ENCODE measurements around the gene CRNKL1.
"Not testable (repeated sequence)": the region's sequence is repeated elsewhere in the genome, so short reads cannot be mapped to it uniquely, and the experiment has no call there.

Gene CRNKL1

DNA sequence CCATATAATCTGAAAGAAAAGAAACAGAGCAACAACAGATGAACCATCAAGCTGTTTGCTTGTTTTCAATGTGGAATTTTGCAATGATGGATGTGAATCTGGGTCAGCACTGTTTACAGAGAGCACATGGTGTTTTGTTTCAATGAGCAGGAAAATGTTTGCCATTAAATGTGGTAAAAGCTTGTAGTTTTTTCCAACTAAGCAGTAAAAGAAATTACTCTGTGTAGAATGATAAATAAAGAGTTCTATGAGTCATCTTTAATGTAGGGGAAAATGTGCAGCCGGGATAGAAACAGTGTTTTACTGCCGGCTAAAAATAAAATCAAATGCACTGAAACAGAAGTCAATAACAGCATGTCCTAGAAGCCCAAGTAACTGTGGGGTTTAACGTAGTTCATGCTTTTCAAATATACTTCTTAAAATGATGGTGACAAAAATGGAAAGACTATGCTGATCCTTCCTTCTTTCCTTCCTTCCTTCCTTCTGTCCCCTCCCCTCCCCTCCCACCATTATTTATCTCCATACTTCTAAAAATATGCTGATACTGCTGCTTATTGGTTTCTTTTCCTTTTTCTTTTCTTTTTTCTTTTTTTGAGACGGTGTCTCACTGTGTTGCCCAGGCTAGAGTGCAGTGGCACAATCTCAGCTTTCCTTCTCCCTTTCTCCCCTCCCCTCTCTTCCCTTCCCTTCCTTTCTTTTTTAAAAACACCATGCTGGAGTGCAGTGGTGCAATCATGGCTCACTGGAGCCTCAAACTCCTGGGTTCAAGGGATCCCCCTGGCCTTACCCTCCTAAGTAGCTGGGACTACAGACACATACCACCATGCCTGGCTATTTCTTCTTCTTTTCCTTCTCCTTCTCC, 41.4 kb downstream of the CRNKL1 start:
- peak; percentile 83 for DNase-seq (ENCODE audit: low read depth)

DNA sequence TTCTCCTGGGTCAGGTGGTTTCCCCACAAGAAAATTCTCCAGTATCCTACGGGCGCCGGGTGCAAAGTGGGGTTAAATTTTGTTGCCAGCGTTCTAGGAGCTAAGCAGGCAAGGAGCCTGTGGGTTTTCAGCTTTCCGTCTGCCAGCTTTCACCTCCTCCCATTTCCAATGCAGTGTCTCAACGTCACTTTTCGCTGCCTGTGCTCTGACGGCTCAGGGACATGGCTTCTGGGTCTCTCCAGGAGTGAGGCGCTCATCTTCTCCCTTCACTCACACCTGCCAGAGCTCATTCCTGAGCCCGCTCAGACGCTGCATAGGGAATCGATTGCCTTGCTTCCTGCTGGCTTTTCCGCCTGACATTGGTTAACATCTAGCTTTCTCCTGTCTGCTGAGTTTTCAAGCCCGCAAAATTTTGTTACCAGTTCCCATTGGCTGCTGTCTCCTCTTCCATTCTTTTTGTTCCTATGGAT, 42.4 kb downstream of the CRNKL1 start:
- no peak for DNase-seq (ENCODE audit: low read depth)

DNA sequence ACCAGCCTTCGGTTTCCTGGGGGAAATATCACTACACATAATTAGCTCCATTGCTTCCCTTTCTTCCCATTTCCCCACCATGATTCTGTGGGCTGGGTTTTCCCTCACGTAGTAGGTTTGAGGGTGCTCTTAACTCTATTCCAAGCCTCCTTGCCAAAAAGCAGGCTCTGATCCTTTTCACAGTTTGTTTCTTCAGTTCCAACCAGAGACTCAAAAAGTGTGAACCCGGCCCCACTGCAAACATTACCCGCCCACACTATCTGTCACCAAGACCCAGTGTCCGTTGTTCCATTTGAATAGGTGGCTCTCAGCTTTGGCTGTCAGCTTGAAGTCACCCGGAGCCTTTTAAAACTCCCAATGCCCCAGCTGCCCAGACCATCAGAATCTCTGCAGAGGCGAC, 46.9 kb downstream of the CRNKL1 start:
- no peak for DNase-seq (ENCODE audit: low read depth)

DNA sequence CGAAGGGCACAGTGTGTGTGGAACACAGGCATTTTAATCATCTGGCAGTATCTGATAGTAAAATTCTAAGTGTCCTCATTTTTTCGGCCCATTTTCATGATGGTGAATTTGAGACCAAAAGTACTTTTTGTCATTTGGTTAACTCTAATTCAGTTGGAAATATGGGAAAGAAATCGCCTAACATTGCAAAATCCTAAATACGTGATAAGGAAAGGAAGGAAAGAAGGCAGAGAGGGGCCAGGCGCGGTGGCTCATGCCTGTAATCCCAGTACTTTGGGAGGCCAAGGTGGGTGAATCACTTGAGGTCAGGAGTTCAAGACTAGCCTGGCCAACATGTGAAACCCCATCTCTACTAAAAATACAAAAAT, 48.3 kb downstream of the CRNKL1 start:
- not testable (repeated sequence) for DNase-seq (ENCODE audit: low read depth)

DNA sequence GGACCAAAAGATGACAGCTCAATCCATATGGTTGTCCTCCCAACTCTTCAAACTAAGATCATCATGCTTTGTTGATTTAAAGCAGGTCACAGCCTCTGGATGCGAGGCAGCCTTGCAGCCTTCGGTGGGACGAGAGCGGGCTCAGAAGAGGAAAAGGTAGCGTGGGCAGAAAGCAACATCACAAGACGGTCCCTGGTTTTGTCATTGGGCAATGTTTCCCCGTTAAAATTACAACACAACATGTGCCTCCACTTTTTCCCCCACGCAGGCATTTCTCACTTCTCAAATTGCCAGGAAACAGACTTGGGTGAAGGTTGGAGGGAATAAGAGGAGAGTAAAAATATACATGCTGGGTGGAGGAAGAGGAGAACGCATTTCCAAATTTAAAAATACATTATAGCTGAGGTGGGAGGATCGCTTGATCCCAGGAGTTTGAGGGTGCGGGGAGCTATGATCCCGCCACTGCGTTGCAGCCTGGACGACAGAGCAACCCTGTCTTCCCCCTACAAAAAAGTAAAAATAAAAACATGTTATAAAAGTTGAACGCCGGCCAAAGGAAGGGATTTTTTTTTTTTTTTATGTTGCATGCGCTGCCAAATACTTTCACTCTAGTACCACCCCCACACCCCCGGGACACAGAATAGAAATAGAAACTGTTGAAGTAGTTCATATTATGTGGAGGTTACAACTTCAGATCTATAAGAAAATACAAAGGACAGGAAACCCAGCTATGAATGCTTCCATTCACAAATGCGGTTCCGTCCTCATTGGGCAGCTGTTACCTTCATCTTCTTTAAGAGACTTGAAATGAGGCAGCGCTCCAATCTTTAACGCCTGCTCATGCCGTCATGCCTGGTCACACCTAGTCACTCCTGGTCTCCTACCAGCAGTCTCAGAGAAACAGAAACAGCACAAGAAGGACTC, 49.0 kb downstream of the CRNKL1 start:
- DNase-seq (ENCODE audit: low read depth) = peak; percentile 20

DNA sequence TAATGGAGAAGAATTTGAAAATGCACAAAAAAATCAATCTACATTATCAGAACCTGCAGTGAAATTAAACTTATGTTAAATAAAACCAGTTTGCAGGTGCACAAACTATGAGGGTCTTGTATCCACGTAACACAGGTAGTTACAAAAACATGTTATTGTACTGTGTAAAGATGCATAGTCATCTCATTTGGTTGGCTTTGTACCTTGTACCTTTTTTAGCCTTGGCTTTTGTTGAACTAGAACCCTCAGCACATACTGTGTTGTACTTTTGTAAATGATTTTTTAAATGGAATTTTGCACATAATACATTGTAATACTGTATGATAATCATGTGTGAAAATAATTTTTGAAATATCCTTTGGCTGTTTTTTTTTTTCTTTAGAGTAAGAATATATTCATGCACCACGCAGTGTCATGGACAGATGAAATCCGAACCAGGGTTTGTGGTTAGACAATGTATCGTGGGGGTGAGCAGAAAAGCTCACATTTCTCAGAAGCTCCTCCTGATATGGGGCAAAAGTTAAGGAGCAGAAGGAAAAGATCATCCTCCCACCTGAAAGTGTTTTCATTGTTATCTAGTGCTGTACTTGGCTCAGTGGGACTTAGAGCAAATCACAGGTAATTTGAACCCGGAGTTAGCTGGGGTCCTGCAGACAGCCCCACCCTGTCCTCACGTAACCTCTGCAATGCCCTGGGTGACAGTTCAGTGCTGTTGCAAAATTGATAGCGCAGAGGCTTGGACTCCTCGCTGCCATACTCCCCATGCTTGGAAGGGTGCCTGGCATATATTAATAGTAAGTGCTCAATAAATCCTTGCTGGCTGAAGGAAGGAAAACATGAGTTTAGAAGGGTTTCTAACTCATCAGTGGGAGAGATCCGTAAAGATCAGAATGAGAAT, 49.9 kb downstream of the CRNKL1 start:
- no peak for DNase-seq (ENCODE audit: low read depth)

DNA sequence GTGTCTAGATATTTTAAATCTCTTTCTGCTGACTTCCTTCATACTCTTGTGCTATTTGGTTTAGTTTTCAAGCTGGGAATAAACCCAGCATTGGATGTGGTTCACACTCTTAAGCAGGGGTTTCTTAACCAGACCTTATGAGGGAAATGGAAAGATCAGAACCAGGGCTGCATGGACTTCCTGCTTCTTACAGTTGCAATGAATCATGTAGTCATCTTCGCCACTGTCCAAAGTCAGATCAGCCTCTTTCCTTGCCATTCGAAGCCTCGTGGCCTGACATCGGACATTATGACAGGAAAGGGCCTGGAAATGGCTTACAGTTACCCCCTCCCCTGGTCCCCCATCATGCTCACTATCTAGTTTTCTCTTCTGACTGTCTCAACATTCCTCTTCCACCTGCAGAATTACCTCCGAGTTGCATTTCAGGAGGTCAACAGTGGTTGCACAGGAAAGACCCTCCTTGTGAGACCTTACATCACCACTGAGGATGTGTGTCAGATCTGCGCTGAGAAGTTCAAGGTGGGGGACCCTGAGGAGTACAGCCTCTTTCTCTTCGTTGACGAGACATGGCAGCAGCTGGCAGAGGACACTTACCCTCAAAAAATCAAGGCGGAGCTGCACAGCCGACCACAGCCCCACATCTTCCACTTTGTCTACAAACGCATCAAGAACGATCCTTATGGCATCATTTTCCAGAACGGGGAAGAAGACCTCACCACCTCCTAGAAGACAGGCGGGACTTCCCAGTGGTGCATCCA, 51.9 kb downstream of the CRNKL1 start:
- DNase-seq (ENCODE audit: low read depth) = no peak

DNA sequence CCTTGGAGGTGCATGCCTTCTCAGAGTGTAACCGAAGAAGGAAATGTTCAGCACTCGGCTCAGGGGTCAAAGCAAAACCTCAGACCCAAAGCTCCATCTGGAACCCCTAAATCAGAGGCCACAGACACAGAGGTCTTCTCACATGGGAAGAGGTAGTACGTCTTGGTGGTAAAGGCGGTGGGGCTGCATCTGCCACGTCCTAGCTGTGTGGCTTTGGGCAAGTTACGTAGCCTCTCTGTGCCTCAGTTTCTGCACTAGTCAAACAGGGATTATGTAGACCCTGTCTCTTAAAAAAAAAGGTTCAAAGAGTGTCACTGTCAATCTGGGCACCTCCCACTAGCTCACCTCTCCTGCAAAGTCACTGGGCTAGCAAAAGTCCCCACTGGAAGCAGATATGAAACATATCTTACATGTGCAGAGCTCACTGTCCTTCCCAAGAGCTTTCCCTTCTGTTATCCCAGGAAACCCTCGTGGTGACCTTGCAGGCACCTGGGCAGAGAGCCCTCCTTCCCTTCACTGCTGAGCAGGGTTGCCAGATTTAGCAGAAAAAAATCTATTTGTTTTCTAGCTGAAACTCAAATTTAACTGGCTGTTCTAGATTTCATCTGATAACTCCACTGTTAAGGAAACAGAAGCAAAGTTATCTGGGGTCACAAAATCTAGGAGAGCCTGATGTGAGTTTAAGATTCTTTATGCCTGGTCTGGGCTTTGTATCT, 53.1 kb downstream of the CRNKL1 start:
- DNase-seq (ENCODE audit: low read depth) = no peak

DNA sequence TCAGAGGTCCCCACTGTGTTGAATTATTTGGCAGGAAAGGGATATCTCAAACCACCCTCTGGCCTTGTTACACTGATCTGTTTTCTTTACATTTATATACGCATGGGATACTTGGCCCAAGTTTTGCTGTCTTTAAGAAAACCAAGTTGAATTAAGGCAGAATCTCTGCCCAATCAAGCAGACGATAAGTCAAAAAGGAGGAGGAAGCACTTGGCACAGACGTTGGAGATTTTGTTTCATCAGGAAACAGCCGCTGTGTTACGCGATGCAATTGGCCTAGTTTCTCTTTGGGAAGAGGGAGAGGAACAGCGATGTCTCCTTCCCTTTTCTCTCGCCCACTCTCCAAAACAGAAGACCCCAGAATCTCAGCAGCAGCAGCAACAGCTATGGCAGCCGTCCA, 55.3 kb downstream of the CRNKL1 start:
- DNase-seq (ENCODE audit: low read depth) = no peak

DNA sequence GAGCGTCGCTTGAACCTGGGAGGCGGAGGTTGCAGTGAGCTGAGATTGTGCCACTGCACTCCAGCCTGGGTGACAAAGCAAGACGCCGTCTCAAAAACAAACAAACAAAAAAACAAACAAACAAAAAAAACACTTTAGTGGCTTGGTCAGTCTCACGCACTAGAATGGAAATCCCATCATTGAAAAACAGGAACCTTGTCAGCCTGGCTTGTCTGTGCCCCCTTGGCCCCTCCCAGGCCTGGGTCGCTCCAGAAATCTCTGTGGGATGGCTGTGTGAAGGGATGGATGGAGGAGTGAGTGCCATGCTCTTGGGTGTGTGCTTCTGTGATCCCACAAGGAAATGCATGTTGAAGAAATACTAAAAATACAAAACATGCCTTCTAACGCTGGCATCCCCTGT, 56.0 kb downstream of the CRNKL1 start:
- no peak for DNase-seq (ENCODE audit: low read depth)

DNA sequence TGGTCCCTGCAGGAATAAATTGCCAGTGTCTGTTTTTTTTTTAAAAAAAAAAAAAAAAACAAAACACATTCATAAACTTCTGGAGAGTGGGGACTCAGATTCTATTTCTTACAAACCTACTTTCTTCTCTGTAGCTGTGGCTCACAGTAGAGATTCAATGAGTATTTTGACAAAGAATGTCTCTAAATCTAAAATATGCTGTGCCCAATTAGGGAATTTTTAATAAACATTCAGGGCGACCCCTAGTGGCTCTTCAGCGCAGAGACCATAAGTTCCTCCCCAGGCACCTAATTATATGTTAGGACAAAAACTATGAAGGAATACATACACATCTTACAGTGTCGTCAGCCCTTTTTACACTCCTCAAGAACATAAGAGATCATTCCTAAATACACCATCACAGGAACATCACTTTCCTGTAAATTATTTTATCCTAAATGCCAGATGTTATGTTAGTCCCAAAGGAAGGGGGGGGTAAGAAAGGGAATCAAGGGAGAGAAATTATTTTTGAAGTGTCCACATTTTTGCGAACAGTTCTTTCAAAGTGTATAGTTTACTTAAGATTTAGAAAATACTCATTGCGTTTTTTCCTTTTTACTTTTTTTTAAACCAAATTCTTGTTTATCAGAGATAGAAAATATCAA, 56.9 kb downstream of the CRNKL1 start:
- peak; percentile 80 for DNase-seq (ENCODE audit: low read depth)

DNA sequence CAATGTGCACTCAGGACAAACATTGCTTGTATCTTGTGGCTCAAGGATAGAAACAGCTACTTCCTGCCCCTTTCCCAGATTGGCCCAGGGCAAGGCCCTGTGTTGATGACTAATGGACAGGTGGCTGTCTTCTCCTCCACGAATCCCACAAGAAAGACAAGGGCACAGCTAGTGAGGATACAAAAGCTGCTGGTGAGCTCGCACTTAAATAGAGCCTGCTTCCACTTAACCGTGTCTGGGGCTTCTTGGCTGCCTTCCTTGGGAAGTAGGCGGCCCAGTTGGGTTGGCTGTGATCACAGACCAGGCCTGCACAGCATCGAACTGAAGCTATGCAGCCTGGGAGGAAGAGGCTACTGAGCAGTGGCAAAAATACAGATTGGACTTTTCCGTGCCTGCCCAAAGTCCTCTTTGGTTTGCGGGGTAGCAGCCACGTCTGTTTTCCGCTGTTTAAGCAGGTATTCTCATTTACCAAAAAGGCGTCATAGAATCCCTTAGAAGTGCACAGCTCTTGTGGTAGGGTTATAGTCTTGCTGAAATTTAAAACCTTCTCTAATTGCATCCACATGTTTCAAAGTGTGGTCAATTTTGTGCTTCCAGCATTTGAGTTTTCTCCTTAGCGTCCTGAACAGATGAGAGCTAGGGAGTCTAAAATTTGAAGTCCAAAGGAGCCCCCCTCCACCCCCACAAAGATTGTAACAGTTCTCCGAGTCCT, 58.2 kb downstream of the CRNKL1 start:
- DNase-seq (ENCODE audit: low read depth) = peak; percentile 69

DNA sequence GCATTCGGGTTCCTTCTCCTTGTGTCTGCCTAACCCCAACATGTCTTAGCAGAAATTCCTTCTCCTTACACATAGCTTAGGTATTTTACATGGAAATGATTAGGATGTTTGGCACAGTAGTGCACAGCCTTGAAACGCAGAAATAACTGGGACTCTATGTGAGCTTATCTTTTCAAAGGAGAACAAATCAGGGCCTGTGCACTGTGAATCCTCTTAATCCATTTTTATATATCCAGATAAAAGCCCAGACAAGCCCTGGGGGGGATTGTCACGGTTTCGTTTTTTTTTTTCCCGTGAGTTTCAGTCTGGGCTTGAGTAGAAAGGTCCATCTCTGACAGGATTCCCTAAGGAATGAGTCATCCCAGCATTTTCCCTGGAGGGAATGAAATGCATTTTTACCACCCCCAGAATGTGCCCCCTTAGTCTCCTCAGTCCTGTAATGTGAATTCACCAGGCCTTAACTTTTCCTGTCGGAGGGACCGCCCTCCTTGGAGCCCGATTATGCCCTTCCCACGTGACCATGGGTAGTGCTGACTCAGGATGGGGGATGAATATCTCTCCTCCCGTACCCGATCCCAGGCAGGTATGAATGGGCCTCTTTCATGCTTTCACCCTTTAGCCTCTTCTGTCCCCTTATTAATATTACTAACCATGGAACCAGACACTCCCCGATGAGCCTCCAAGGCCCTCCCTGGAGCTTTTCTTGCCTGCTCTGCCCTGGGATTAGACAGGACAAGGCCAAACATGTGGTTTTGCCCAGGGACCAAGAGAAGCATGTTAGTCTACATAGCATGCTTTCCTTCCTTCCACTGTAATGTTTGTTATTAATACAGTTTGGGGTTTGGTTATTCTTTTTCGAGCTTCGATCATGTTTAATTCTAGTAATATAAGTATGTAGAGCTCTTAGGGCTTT, 59.0 kb downstream of the CRNKL1 start:
- peak; percentile 97 for DNase-seq (ENCODE audit: low read depth)

DNA sequence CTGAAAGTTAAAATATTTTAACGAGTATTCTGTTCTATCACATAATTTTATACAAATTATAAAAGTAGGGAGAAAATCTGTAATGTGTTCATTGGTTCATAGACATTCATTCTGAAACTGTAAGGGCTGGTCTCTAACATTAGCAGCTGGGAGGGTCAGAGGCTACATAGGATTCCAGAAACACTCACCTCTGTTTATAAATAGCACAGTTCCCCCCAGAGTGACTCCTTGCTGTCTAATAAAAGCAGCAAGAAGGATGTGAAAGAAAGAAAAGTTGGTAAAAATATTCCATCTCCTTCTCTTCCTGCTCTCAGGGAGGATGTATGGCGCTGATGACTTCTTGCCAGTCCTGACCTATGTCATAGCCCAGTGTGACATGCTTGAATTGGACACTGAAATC, 60.4 kb downstream of the CRNKL1 start:
- no peak for DNase-seq (ENCODE audit: low read depth)

DNA sequence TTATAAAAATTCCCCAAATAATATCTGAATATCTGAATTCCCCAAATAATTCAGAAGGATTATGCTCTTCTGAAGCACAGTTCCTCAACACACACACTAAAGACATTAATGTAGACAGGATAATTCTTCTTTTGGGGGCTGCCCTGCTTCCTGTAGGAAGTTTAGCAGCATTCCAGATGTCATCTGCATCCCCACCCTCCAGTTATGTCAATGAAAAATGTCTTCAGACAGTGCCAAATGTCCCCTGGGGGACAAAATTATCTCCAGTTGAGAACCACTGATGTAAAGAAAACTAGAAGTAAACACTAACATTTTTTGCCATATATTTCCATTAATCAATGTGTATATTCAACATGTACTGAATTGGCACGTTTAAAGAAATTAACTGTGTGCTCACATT, 61.0 kb downstream of the CRNKL1 start:
- no peak for DNase-seq (ENCODE audit: low read depth)

DNA sequence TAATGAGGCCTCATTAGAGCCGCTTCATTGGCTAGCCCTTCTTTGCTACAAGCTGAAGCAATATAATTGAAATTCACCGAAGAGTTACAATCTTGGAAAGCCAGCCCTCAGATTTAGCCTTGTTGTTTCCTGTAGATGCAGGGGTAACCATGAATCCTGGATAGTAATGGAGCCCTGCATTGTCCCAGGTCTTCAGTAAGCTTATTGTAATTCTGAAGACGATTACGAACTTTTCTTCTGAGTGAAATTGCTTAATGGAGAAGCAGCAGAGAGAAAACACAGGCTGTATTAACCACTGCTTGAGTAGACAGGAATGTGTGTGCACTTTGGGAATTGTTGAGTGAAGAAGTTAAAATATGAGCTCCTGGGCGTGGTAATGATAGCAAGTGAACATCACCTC, 61.4 kb downstream of the CRNKL1 start:
- no peak for DNase-seq (ENCODE audit: low read depth)

DNA sequence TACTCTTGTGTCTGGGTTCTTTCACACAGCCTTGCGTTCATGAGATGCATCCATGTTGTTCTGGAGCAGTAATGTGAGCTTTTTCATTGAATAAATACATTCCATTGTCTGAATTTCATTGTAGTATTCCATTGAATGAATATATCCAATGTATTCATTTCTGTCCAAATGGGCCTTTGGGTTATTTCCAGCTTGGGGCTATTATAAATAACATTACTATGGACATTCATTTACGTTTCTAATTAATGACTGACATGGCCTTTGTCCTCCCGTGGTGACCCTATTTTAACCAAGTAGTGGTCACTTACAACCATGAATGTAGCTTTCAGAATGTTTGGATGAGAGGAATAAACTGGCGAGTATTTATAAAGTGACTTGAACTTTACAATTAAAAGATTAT, 65.2 kb downstream of the CRNKL1 start:
- no peak for DNase-seq (ENCODE audit: low read depth)

DNA sequence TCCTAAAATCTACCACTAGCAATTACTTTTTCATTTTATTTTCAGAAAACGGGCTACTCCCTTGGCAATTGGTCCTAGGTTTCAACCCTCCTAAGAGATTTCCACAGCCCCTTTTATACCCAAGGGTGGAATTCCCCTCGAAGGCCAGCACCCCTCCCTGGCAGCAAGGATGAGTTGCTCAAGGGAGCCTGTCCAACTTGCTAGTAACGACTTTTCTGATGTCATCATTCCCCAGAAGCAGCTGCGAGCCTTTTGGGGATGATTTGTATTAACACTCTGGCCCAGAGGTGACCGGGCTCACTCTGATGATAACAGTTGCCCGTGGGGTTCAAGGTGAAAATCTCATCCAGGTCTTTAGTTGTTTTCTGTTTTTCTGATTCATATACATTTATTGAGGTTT, 65.8 kb downstream of the CRNKL1 start:
- peak; percentile 58 for DNase-seq (ENCODE audit: low read depth)
